Peyer's patch (tissue), 4 donors: ENCODE measurements around the gene SUPV3L1. TPM values are rescaled to one million over a fixed set of nuclear protein-coding genes. Genes with fewer than 3 reads are reported as not detected.

Experiments used
- DNase-seq, 3 donors: peaks; one replicate each; pipeline ENCODE4 v3.0.0-alpha.2; 2017 to 2019
- H3K27ac ChIP-seq, 4 donors: fragments of 200-600 bp; sonication (generic); one replicate each; pipeline ENCODE4 v1.5.1; 2016 to 2019
- H3K27me3 ChIP-seq, 2 donors: fragments of 200-600 bp; sonication (generic); one replicate each; pipeline ENCODE4 v1.5.1; 2019
- H3K36me3 ChIP-seq, 3 donors: fragments of 200-600 bp; sonication (generic); one replicate each; pipeline ENCODE4 v1.5.1; 2016 to 2019
- H3K4me1 ChIP-seq, 4 donors: fragments of 200-600 bp; sonication (generic); one replicate each; pipeline ENCODE4 v1.5.1; 2016 to 2019
- H3K4me3 ChIP-seq, 4 donors: fragments of 200-600 bp; sonication (generic); 1 replicate in 3 of 4; 2 replicates in 1 of 4; pipeline ENCODE4 v1.5.1; 2016 to 2019; ENCODE audit warnings: mild to moderate bottlenecking in 1 of 4
- H3K9me3 ChIP-seq, 4 donors: fragments of 200-600 bp; sonication (generic); one replicate each; pipeline ENCODE4 v1.5.1; 2016 to 2019; ENCODE audit warnings: mild to moderate bottlenecking in 1 of 4
- CTCF ChIP-seq, 6 experiments: fragments of 450-650 bp in 4 of 6; fragments of 200-600 bp in 2 of 6; sonication (generic) in 1 of 6; IDR thresholded peaks; one replicate each; pipeline ENCODE4 v1.5.1; 2017 to 2019; ENCODE audit warnings: antibody characterized with exemption in 6 of 6, mild to moderate bottlenecking in 3 of 6, moderate library complexity in 1 of 6
- POLR2A ChIP-seq, 2 donors: fragments of 450-650 bp; IDR thresholded peaks; one replicate each; pipeline ENCODE4 v1.5.1; 2017; ENCODE audit warnings: antibody characterized with exemption in 2 of 2, mild to moderate bottlenecking in 2 of 2, moderate library complexity in 2 of 2
- total RNA-seq, 4 donors: library from RNA; depleted of rRNA; stranded (reverse); fragments of >200 nt; gene quantifications; one replicate each; pipeline ENCODE4 v1.1.0, GENCODE V29; 2016

The SUPV3L1 gene
- total RNA-seq, 4 donors from 2014 or later: 20.5 to 50.3 (median 31.2) TPM

- Histone ChIP-seq H3K27ac (peak overlapping the region in 3 of 4 donors; percentile 77 to 92 (median 87)), H3K36me3 (no peaks in the 10 kb centered on the region), H3K27me3 (no peaks in the 10 kb centered on the region), H3K4me3 (peak overlapping the region in 3 of 4 donors; percentile 9 to 60 (median 51)), H3K9me3 (no peaks in the 10 kb centered on the region), H3K4me1 (peaks cover under 1 to 26% (median 9%) of the 10 kb centered on the region in 4 donors)
- no peak for TF ChIP-seq CTCF (IDR thresholded peaks at IDR 0.05)
- no peak for TF ChIP-seq POLR2A (IDR thresholded peaks at IDR 0.05)
- DNase-seq: no peak
Measured at GRCh38 chr10:69220507-69220906, 40.5 kb downstream of the SUPV3L1 start.

GRCh38 chr10:69222157-69223027 lies 42.4 kb downstream of the SUPV3L1 start:
- Histone ChIP-seq H3K9me3 (no peaks in the 10 kb centered on the region), H3K4me3 (peak overlapping the region; percentile 9 to 60 (median 35)), H3K36me3 (no peaks in the 10 kb centered on the region), H3K4me1 (peaks cover 2 to 33% (median 21%) of the 10 kb centered on the region in 4 donors), H3K27ac (peak overlapping the region; percentile 77 to 92 (median 84)), H3K27me3 (no peaks in the 10 kb centered on the region)
- peak; percentile 84 to 96 (median 90) for DNase-seq
- TF ChIP-seq POLR2A (IDR thresholded peaks at IDR 0.05): peak; percentile 95 to 96
- TF ChIP-seq CTCF (IDR thresholded peaks at IDR 0.05): peak; percentile 50 to 86 (median 73)

GRCh38 chr10:69223028-69223342 lies 43.0 kb downstream of the SUPV3L1 start:
- H3K27ac ChIP-seq: peak overlapping the region; percentile 77 to 92 (median 84)
- TF ChIP-seq POLR2A (IDR thresholded peaks at IDR 0.05) (no peak), CTCF (IDR thresholded peaks at IDR 0.05) (no peak)
- no peaks in the 10 kb centered on the region for H3K9me3 ChIP-seq
- no peaks in the 10 kb centered on the region for H3K36me3 ChIP-seq
- H3K27me3 ChIP-seq: no peaks in the 10 kb centered on the region
- peak overlapping the region in 2 of 4 donors; percentile 19 to 60 for H3K4me3 ChIP-seq
- no peak for DNase-seq
- peaks cover 2 to 36% (median 23%) of the 10 kb centered on the region in 4 donors for H3K4me1 ChIP-seq

GRCh38 chr10:69224862-69225657 lies 45.0 kb downstream of the SUPV3L1 start:
- no peaks in the 10 kb centered on the region for H3K27me3 ChIP-seq
- no peak for TF ChIP-seq POLR2A (IDR thresholded peaks at IDR 0.05)
- TF ChIP-seq CTCF (IDR thresholded peaks at IDR 0.05): no peak
- H3K4me1 ChIP-seq: peaks cover 6 to 52% (median 33%) of the 10 kb centered on the region in 4 donors
- H3K27ac ChIP-seq: peak overlapping the region; percentile 77 to 88 (median 84)
- no peak for DNase-seq
- H3K4me3 ChIP-seq: peak overlapping the region in 1 of 4 donors; percentile 33
- H3K9me3 ChIP-seq: no peaks in the 10 kb centered on the region
- H3K36me3 ChIP-seq: peaks cover 0 to under 1% (median 0%) of the 10 kb centered on the region in 3 donors

GRCh38 chr10:69225681-69226080 lies 45.6 kb downstream of the SUPV3L1 start:
- peaks cover 0 to 5% (median 0%) of the 10 kb centered on the region in 3 donors for H3K36me3 ChIP-seq
- TF ChIP-seq CTCF (IDR thresholded peaks at IDR 0.05) (no peak), POLR2A (IDR thresholded peaks at IDR 0.05) (peak in 1 of 2 donors; percentile 35)
- H3K4me3 ChIP-seq: no peak overlapping the region
- H3K27me3 ChIP-seq: no peaks in the 10 kb centered on the region
- no peaks in the 10 kb centered on the region for H3K9me3 ChIP-seq
- H3K4me1 ChIP-seq: peaks cover 9 to 57% (median 35%) of the 10 kb centered on the region in 4 donors
- DNase-seq: peak in 1 of 3 donors; percentile 53
- peak overlapping the region; percentile 77 to 88 (median 84) for H3K27ac ChIP-seq
